Fibroblast of lung (primary cell): ENCODE measurements around the gene TMEM266. TPM values are rescaled to one million over a fixed set of nuclear protein-coding genes. Genes with fewer than 3 reads are reported as not detected.
A peak's percentile ranks its signal among the peaks of the same experiment; 100 is the strongest.

Source experiments
- DNase-seq, 2 donors: peaks; one replicate each; pipeline versions ENCODE4 v3.0.0 to v3.0.0-alpha.2; 2010; ENCODE audit warnings: low read depth in 2 of 2
- H2AFZ ChIP-seq: 2 replicates; pipeline ENCODE4 v1.5.1; 2012; ENCODE audit warnings: low read length, control low read depth, inconsistent platforms
- H3K27ac ChIP-seq: 2 replicates; pipeline ENCODE4 v1.5.1; 2011; ENCODE audit warnings: low read length, control low read depth; ENCODE audit not compliant: insufficient read depth
- H3K27me3 ChIP-seq: 2 replicates; pipeline ENCODE4 v1.5.1; 2011; ENCODE audit warnings: mild to moderate bottlenecking, low read length; ENCODE audit not compliant: control insufficient read depth, insufficient read depth
- H3K36me3 ChIP-seq: 2 replicates; pipeline ENCODE4 v1.5.1; 2011; ENCODE audit warnings: low read length; ENCODE audit not compliant: control insufficient read depth, insufficient read depth
- H3K4me1 ChIP-seq: 2 replicates; pipeline ENCODE4 v1.5.1; 2011; ENCODE audit warnings: low read length; ENCODE audit not compliant: control insufficient read depth, insufficient read depth; ENCODE audit errors: extremely low read depth
- H3K4me2 ChIP-seq: 2 replicates; pipeline ENCODE4 v1.5.1; 2011; ENCODE audit warnings: low read length, control low read depth; ENCODE audit not compliant: insufficient read depth; ENCODE audit errors: extremely low read depth
- H3K4me3 ChIP-seq, 4 experiments: fragments of 200-600 bp in 1 of 4; sonication (generic) in 1 of 4; replicated peaks in 1 of 4; 2 replicates each; pipeline ENCODE4 v1.5.1; 2011 to 2016; ENCODE audit warnings: low read length in 4 of 4, low read depth in 3 of 4, mild to moderate bottlenecking in 3 of 4, control low read depth in 2 of 4, inconsistent platforms in 1 of 4, mixed read lengths in 1 of 4; ENCODE audit not compliant: insufficient read depth in 1 of 4; ENCODE audit errors: control extremely low read depth in 1 of 4
- H3K79me2 ChIP-seq: 2 replicates; pipeline ENCODE4 v1.5.1; 2012; ENCODE audit warnings: mild to moderate bottlenecking, low read length, inconsistent platforms; ENCODE audit not compliant: control insufficient read depth, insufficient read depth
- H3K9ac ChIP-seq: 2 replicates; pipeline ENCODE4 v1.5.1; 2011; ENCODE audit warnings: mild to moderate bottlenecking, low read length, control low read depth; ENCODE audit not compliant: insufficient read depth
- H3K9me3 ChIP-seq: 2 replicates; pipeline ENCODE4 v1.5.1; 2012; ENCODE audit warnings: low read depth, low read length; ENCODE audit not compliant: control insufficient read depth, insufficient read depth
- H4K20me1 ChIP-seq: 2 replicates; pipeline ENCODE4 v1.5.1; 2011; ENCODE audit warnings: low read length; ENCODE audit not compliant: control insufficient read depth, insufficient read depth; ENCODE audit errors: extremely low read depth
- CTCF ChIP-seq, 2 donors: IDR thresholded peaks in 1 of 2; conservative IDR thresholded peaks in 1 of 2; 1 replicate in 1 of 2; 2 replicates in 1 of 2; pipeline ENCODE4 v1.5.1; 2011 to 2012; ENCODE audit warnings: low read length in 2 of 2, control low read depth in 1 of 2, inconsistent platforms in 1 of 2, low read depth in 1 of 2, mild to moderate bottlenecking in 1 of 2
- EZH2 ChIP-seq: IDR thresholded peaks from 2 replicates; pipeline ENCODE4 v1.5.1; 2012; ENCODE audit warnings: low read length, control low read depth, mild to moderate bottlenecking; ENCODE audit errors: missing control alignments
- polyA plus RNA-seq, 2 donors: library from polyadenylated mRNA; depleted of rRNA in 1 of 2; stranded (reverse) in 1 of 2; unstranded in 1 of 2; fragments of >200 nt; gene quantifications; 2 replicates each; pipeline ENCODE4 v1.2.1, GENCODE V29; 2011 to 2012; ENCODE audit warnings: missing spikeins in 1 of 2
- total RNA-seq: library from RNA; depleted of rRNA; stranded (reverse); fragments of >200 nt; gene quantifications from 2 replicates; pipeline ENCODE4 v1.2.1, GENCODE V29; 2014

The TMEM266 gene
- total and polyA plus RNA-seq, 2 donors (not counting 1 experiment from before 2014, with no cell fraction given) = 0.09 to 0.33 TPM

GRCh38 chr15:76196269-76197231 is 136.8 kb downstream of the TMEM266 start:
- Histone ChIP-seq H3K9ac (no peak overlapping the region), H3K79me2 (no peaks in the 10 kb centered on the region), H3K36me3 (no peaks in the 10 kb centered on the region), H3K9me3 (no peaks in the 10 kb centered on the region), H3K4me3 (no peak overlapping the region), H3K4me2 (peak overlapping the region; percentile 23), H4K20me1 (no peaks in the 10 kb centered on the region), H3K27me3 (peaks cover 4% of the 10 kb centered on the region), H2AFZ (no peak overlapping the region), H3K4me1 (peaks cover 24% of the 10 kb centered on the region), H3K27ac (peak overlapping the region; percentile 28)
- peak; percentile 86 to 88 for DNase-seq
- no peak for TF ChIP-seq EZH2
- TF ChIP-seq CTCF (conservative IDR thresholded peaks at IDR 0.05 in 1 of 2, IDR thresholded peaks at IDR 0.05 in 1 of 2; ENCODE audit: low read depth in 1 of 2, low read length in 2 of 2) = peak in 1 of 2 donors; percentile 1

- no peak overlapping the region for H3K4me2 ChIP-seq
- DNase-seq = peak in 1 of 2 donors; percentile 35
Observed at GRCh38 chr15:76197703-76198455, 138.1 kb downstream of the TMEM266 start.

More at GRCh38 chr15:76197703-76198455, 138.1 kb downstream of the TMEM266 start:
- Histone ChIP-seq H4K20me1 (no peaks in the 10 kb centered on the region), H3K79me2 (no peaks in the 10 kb centered on the region), H3K27me3 (peaks cover 4% of the 10 kb centered on the region), H3K36me3 (no peaks in the 10 kb centered on the region), H3K4me1 (peaks cover 24% of the 10 kb centered on the region), H3K4me3 (no peak overlapping the region), H2AFZ (no peak overlapping the region), H3K9ac (no peak overlapping the region), H3K9me3 (no peaks in the 10 kb centered on the region), H3K27ac (no peak overlapping the region)
- TF ChIP-seq CTCF (conservative IDR thresholded peaks at IDR 0.05 in 1 of 2, IDR thresholded peaks at IDR 0.05 in 1 of 2; ENCODE audit: low read depth in 1 of 2, low read length in 2 of 2) (no peak), EZH2 (no peak)
